Kidney (tissue), 14 donors: Measurements from ENCODE around the gene TP53AIP1. TPM values are rescaled to one million over a fixed set of nuclear protein-coding genes. Genes with fewer than 3 reads are reported as not detected.

ENCODE experiments used
- DNase-seq, 5 donors: peaks; one replicate each; pipeline ENCODE4 v3.0.0-alpha.2; 2013 to 2020
- FAIRE-seq: peaks from 2 replicates; lab custom pipeline; 2012; peaks lifted over from hg19 to GRCh38; lab: Jason Lieb, UNC
- H3K27ac ChIP-seq, 2 donors: one replicate each; pipeline ENCODE4 v1.7.0; 2013; ENCODE audit warnings: low read depth in 2 of 2, low read length in 2 of 2, inconsistent platforms in 1 of 2
- H3K27me3 ChIP-seq: one replicate; pipeline ENCODE4 v1.7.1; 2013; ENCODE audit warnings: low read length, inconsistent platforms; ENCODE audit not compliant: control insufficient read depth, insufficient read depth
- H3K36me3 ChIP-seq, 3 donors: one replicate each; pipeline versions ENCODE4 v1.7.0 to v1.7.1; 2013; ENCODE audit warnings: low read length in 3 of 3, control low read depth in 1 of 3, inconsistent platforms in 1 of 3; ENCODE audit not compliant: insufficient read depth in 3 of 3, control insufficient read depth in 2 of 3
- H3K4me1 ChIP-seq, 3 donors: one replicate each; pipeline versions ENCODE4 v1.7.0 to v1.7.1; 2013; ENCODE audit warnings: low read length in 3 of 3, inconsistent platforms in 1 of 3, low read depth in 1 of 3; ENCODE audit not compliant: control insufficient read depth in 2 of 3, insufficient read depth in 2 of 3
- H3K4me3 ChIP-seq, 3 donors: one replicate each; pipeline versions ENCODE4 v1.7.0 to v1.8.1; 2013; ENCODE audit warnings: low read length in 3 of 3, control low read depth in 1 of 3, inconsistent platforms in 1 of 3
- H3K9ac ChIP-seq, 3 donors: one replicate each; pipeline versions ENCODE4 v1.7.0 to v1.7.1; 2013; ENCODE audit warnings: low read length in 3 of 3, control low read depth in 1 of 3, inconsistent platforms in 1 of 3
- H3K9me3 ChIP-seq, 3 donors: one replicate each; pipeline versions ENCODE4 v1.7.0 to v1.7.1; 2013; ENCODE audit warnings: low read length in 3 of 3, control low read depth in 1 of 3, inconsistent platforms in 1 of 3; ENCODE audit not compliant: control insufficient read depth in 2 of 3, insufficient read depth in 1 of 3
- intact Hi-C: fragments of 100-400 bp; cut with DNase I; formaldehyde crosslinking; loops from one replicate; pipeline ENCODE4 v1.11.1; 2022
- polyA plus RNA-seq: library from polyadenylated mRNA; stranded (reverse); fragments of 350-450 nt; fragmentation: Illumina TruSeq; extraction: RNeasy Lipid Tissue Mini Kit (QIAGEN cat#74804); gene quantifications from one replicate; pipeline ENCODE4 v1.2.3, GENCODE V29; 2014; ENCODE audit warnings: low read depth, low replicate concordance; ENCODE audit not compliant: insufficient read depth
- total RNA-seq: library from RNA; stranded (reverse); fragmentation: NEBNext Ultra II Directional; extraction: Animal tissue kit (Norgen Biotek cat#: 25700); gene quantifications from one replicate; pipeline ENCODE4 v1.2.1, GENCODE V29; 2021
- TF ChIP-seq, protein P1 (sequence below): IDR thresholded peaks from 3 replicates; pipeline ENCODE4 v1.5.1; 2012; ENCODE audit warnings: mild to moderate bottlenecking, moderate library complexity, borderline replicate concordance; ENCODE audit not compliant: insufficient read depth; ENCODE audit errors: extremely low read depth
- donor health status: control.
- donor health status: control.
- donor health status: control.
- donor health status: control.
- donor health status: control.
- donor health status: DM: yes; HTN: yes; CAD: no.
- donor health status: Normal renal cell carcinoma (clear cell type).

The TP53AIP1 gene
- total and polyA plus RNA-seq, 2 donors from 2014 or later, result 0.82 to 5.3 TPM

DNA sequence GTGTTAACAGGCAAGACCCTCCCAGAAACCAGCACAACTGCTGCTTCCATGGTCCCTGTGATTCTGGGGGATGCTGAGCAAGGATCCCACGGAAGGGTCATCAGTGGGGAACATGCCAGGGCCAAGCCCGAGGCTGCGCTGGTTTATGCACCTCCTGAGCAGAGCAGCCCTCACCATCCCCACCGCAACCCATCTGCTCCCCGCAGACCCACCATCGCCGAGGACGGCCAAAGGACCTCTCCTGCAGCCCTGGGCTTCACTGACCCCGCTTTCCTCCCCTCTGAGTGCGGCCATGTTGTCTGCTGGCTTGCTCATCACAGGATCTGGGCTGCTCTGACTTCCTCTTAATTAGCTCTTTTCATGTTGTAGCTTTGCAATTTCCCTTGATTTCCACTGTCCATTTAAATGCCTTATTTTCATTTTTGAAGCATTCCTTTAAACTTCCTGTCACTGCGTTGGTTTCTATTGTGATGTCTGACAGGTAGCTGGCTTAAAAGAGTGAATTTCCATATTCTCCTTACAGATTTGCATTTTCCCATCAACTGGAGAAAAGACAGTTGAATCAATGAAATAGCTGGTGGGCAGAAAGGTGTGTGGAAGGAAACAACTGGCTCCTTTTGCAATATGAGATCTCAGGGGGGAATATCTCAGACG is 14.9 kb downstream of the TP53AIP1 start:
- no peaks in the 10 kb centered on the region for H3K9me3 ChIP-seq
- H3K27ac ChIP-seq, result no peak overlapping the region
- intact Hi-C loops, result no loop called here
- TF ChIP-seq, protein P1, sequence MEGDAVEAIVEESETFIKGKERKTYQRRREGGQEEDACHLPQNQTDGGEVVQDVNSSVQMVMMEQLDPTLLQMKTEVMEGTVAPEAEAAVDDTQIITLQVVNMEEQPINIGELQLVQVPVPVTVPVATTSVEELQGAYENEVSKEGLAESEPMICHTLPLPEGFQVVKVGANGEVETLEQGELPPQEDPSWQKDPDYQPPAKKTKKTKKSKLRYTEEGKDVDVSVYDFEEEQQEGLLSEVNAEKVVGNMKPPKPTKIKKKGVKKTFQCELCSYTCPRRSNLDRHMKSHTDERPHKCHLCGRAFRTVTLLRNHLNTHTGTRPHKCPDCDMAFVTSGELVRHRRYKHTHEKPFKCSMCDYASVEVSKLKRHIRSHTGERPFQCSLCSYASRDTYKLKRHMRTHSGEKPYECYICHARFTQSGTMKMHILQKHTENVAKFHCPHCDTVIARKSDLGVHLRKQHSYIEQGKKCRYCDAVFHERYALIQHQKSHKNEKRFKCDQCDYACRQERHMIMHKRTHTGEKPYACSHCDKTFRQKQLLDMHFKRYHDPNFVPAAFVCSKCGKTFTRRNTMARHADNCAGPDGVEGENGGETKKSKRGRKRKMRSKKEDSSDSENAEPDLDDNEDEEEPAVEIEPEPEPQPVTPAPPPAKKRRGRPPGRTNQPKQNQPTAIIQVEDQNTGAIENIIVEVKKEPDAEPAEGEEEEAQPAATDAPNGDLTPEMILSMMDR, result no peak
- no peaks in the 10 kb centered on the region for H3K27me3 ChIP-seq
- H3K4me1 ChIP-seq, result peaks cover 0 to 4% (median 0%) of the 10 kb centered on the region in 3 donors
- H3K36me3 ChIP-seq, result no peaks in the 10 kb centered on the region
- no peak overlapping the region for H3K9ac ChIP-seq
- H3K4me3 ChIP-seq, result no peak overlapping the region
- DNase-seq, result no peak
- no peak for FAIRE-seq

DNA sequence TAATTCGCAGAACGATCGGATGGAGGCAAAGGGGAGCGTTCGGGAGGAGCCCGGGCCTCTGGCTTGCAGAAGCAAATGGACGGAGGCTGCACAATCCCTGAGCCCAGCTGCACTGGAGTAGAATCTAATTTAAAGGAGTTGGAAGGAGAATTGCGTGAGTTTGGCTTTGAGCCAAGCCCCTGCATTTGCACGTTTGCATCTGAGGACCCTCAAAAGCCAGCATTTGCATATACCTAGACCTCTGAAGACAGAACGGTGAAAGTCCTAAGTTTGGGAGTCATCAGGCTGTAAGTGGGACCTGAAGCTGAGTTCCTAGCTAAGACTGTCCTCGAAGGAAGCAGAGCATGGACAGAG is 15.6 kb downstream of the TP53AIP1 start:
- DNase-seq, result no peak
- H3K4me3 ChIP-seq, result no peak overlapping the region
- no peak overlapping the region for H3K27ac ChIP-seq

DNA sequence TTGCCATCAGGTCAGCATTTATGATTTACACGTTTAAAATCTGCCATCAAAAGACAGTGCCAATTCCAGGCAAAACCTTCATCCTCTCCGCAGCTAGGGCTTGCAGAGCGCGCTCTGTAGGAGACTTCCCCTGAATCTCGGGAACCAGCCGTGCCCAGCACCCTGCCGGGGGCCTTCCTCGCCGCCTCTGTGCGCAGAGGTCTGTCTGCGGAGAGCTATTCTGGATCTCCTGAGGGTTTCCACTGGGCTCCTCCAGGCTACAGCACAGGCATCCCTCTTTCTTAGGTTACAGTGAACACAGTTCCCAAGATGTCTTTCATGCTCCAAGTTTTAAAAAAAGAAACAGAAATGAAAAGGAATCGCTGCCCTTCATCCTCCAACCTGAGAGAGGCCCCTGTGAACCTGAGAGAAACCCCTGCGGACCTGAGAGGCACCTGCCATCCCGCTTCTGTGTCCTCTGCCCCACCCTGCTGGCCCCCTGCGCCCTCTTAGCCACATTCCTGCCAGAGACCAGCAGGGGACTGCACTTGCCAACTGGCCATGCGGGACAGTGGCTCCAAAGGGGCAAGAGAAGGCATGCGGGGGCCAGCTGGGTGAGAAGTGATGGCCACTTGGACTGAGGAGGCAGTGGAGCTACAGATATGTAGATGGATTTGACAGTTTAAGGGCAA is 16.1 kb downstream of the TP53AIP1 start:
- DNase-seq (peak in 1 of 5 donors; percentile 50), FAIRE-seq (no peak)
- intact Hi-C loops, result no loop called here
- H3K9me3 ChIP-seq, result no peaks in the 10 kb centered on the region
- H3K4me1 ChIP-seq, result peaks cover 0 to 4% (median 0%) of the 10 kb centered on the region in 3 donors
- no peak overlapping the region for H3K4me3 ChIP-seq
- no peak overlapping the region for H3K9ac ChIP-seq
- TF ChIP-seq, protein P1, result no peak
- H3K27me3 ChIP-seq, result no peaks in the 10 kb centered on the region
- no peak overlapping the region for H3K27ac ChIP-seq
- no peaks in the 10 kb centered on the region for H3K36me3 ChIP-seq

More for the DNA sequence above, 15.6 kb downstream of the TP53AIP1 start:
- Histone ChIP-seq H3K9ac (no peak overlapping the region), H3K4me1 (peaks cover 0 to 4% (median 0%) of the 10 kb centered on the region in 3 donors), H3K9me3 (no peaks in the 10 kb centered on the region), H3K36me3 (no peaks in the 10 kb centered on the region), H3K27me3 (no peaks in the 10 kb centered on the region)
- intact Hi-C loops, result no loop called here
- FAIRE-seq, result no peak
- TF ChIP-seq, protein P1, result no peak
